H1 (cell line): ENCODE measurements around the gene CA10. TPM values are rescaled to one million over a fixed set of nuclear protein-coding genes. Genes with fewer than 3 reads are reported as not detected.

Experiments
- CTCF ChIA-PET: fragments of 300-600 bp; sonication (Branson Sonifier 250); formaldehyde crosslinking; loops from one replicate; lab custom pipeline; 2021; ENCODE audit not compliant: partially characterized antibody; lab: Charles Lee
- POLR2A ChIA-PET: fragments of 300-600 bp; sonication (Branson Sonifier 250); formaldehyde crosslinking; loops from one replicate; lab custom pipeline; 2021; ENCODE audit warnings: inconsistent platforms; ENCODE audit not compliant: partially characterized antibody; lab: Charles Lee
- DNase-seq, 2 experiments: peaks; one replicate each; pipeline versions ENCODE4 v3.0.0 to v3.0.0-alpha.2; 2010 to 2022; ENCODE audit warnings: low spot score in 2 of 2, low read depth in 1 of 2, mixed read lengths in 1 of 2
- FAIRE-seq: peaks from 2 replicates; lab custom pipeline; 2011; peaks lifted over from hg19 to GRCh38; lab: Jason Lieb, UNC
- H2AFZ ChIP-seq: 2 replicates; pipeline ENCODE4 v1.8.1; 2012; ENCODE audit warnings: low read length, inconsistent platforms
- H2AK5ac ChIP-seq: 2 replicates; pipeline ENCODE4 v1.6.1; 2013; ENCODE audit warnings: low read depth, low read length
- H2BK120ac ChIP-seq: replicated peaks from 2 replicates; pipeline ENCODE3; 2013; ENCODE audit warnings: low read depth, low read length, inconsistent platforms
- H2BK12ac ChIP-seq: 2 replicates; pipeline ENCODE4 v1.6.1; 2013; ENCODE audit warnings: low read depth, low read length
- H2BK15ac ChIP-seq: 2 replicates; pipeline ENCODE4 v1.6.1; 2013; ENCODE audit warnings: low read length
- H2BK20ac ChIP-seq: 2 replicates; pipeline ENCODE4 v1.6.1; 2013; ENCODE audit warnings: low read length
- H2BK5ac ChIP-seq: 2 replicates; pipeline ENCODE4 v1.6.1; 2013; ENCODE audit warnings: low read depth, low read length
- H3K14ac ChIP-seq: 2 replicates; pipeline ENCODE4 v1.6.1; 2013; ENCODE audit warnings: inconsistent platforms; ENCODE audit not compliant: insufficient read length
- H3K18ac ChIP-seq: 2 replicates; pipeline ENCODE4 v1.6.1; 2013; ENCODE audit warnings: low read length; ENCODE audit errors: extremely low read depth
- H3K23ac ChIP-seq: 2 replicates; pipeline ENCODE4 v1.6.1; 2013; ENCODE audit warnings: inconsistent platforms; ENCODE audit not compliant: insufficient read length
- H3K23me2 ChIP-seq: 2 replicates; pipeline ENCODE4 v1.6.1; 2013; ENCODE audit warnings: low read depth, low read length
- H3K27ac ChIP-seq: 2 replicates; pipeline ENCODE4 v1.6.1; 2011; ENCODE audit warnings: low read depth, low read length, inconsistent platforms
- H3K27me3 ChIP-seq, 4 experiments: replicated peaks in 1 of 4; 1 replicate in 1 of 4; 2 replicates in 3 of 4; pipeline versions ENCODE4 v1.6.1 to v1.8.1; 2011 to 2013; ENCODE audit warnings: low read length in 3 of 4, mild to moderate bottlenecking in 3 of 4, inconsistent platforms in 2 of 4, mixed read lengths in 2 of 4, moderate library complexity in 1 of 4; ENCODE audit not compliant: control insufficient read depth in 3 of 4, insufficient read depth in 3 of 4; ENCODE audit errors: extremely low read depth in 1 of 4
- H3K36me3 ChIP-seq, 4 experiments: 2 replicates each; pipeline versions ENCODE4 v1.6.1 to v1.8.1; 2011 to 2013; ENCODE audit warnings: mild to moderate bottlenecking in 4 of 4, low read length in 3 of 4, moderate library complexity in 2 of 4, control low read depth in 1 of 4, inconsistent platforms in 1 of 4; ENCODE audit not compliant: insufficient read depth in 4 of 4, control insufficient read depth in 2 of 4
- H3K4ac ChIP-seq: replicated peaks from 2 replicates; pipeline ENCODE3; 2013; ENCODE audit warnings: low read length, low read depth, mixed read lengths, inconsistent platforms; ENCODE audit not compliant: insufficient read length
- H3K4me1 ChIP-seq, 4 experiments: replicated peaks in 1 of 4; 1 replicate in 1 of 4; 2 replicates in 3 of 4; pipeline versions ENCODE4 v1.6.1 to v1.8.1; 2011 to 2013; ENCODE audit warnings: low read length in 3 of 4, inconsistent platforms in 2 of 4, mixed read lengths in 1 of 4; ENCODE audit not compliant: insufficient read depth in 4 of 4, control insufficient read depth in 3 of 4
- H3K4me2 ChIP-seq, 2 experiments: 2 replicates each; pipeline versions ENCODE4 v1.6.1 to v1.8.1; 2011 to 2013; ENCODE audit warnings: low read depth in 2 of 2, low read length in 2 of 2, control low read depth in 1 of 2, inconsistent platforms in 1 of 2, mild to moderate bottlenecking in 1 of 2; ENCODE audit not compliant: insufficient read depth in 1 of 2
- H3K4me3 ChIP-seq, 4 experiments: fragments of 200-600, 300-600 bp in 1 of 4; sonication (generic), shearing (Covaris generic), sonication (Bioruptor Twin) in 1 of 4; 2 replicates each; pipeline versions ENCODE4 v1.5.1 to v1.8.1; 2011 to 2016; ENCODE audit warnings: low read length in 4 of 4, low read depth in 3 of 4, control low read depth in 2 of 4, inconsistent platforms in 2 of 4, mild to moderate bottlenecking in 2 of 4, mixed read lengths in 1 of 4, moderate library complexity in 1 of 4; ENCODE audit not compliant: insufficient read depth in 2 of 4; ENCODE audit errors: extremely low read depth in 1 of 4
- H3K56ac ChIP-seq: replicated peaks from 2 replicates; pipeline ENCODE3; 2013; ENCODE audit warnings: low read depth, mild to moderate bottlenecking, mixed read lengths, low read length, inconsistent platforms; ENCODE audit not compliant: insufficient read length
- H3K79me1 ChIP-seq: 2 replicates; pipeline ENCODE4 v1.6.1; 2013; ENCODE audit warnings: low read depth, low read length, control low read depth
- H3K79me2 ChIP-seq, 2 experiments: 2 replicates each; pipeline versions ENCODE4 v1.6.1 to v1.8.1; 2012 to 2013; ENCODE audit warnings: low read length in 2 of 2, mild to moderate bottlenecking in 2 of 2, inconsistent platforms in 1 of 2; ENCODE audit not compliant: insufficient read depth in 2 of 2, control insufficient read depth in 1 of 2
- H3K9ac ChIP-seq, 4 experiments: replicated peaks in 1 of 4; 1 replicate in 1 of 4; 2 replicates in 3 of 4; pipeline versions ENCODE4 v1.6.1 to v1.8.1; 2011 to 2013; ENCODE audit warnings: low read depth in 3 of 4, low read length in 3 of 4, control low read depth in 2 of 4, mild to moderate bottlenecking in 2 of 4, moderate library complexity in 2 of 4, inconsistent platforms in 1 of 4; ENCODE audit errors: extremely low read depth in 1 of 4
- H3K9me3 ChIP-seq, 2 experiments: 2 replicates each; pipeline versions ENCODE4 v1.6.1 to v1.8.1; 2012 to 2013; ENCODE audit warnings: mild to moderate bottlenecking in 2 of 2, moderate library complexity in 2 of 2, control low read depth in 1 of 2, inconsistent platforms in 1 of 2, low read depth in 1 of 2, low read length in 1 of 2, mixed read lengths in 1 of 2; ENCODE audit not compliant: insufficient read depth in 2 of 2
- H4K20me1 ChIP-seq, 2 experiments: replicated peaks in 1 of 2; 2 replicates each; pipeline versions ENCODE3 to v1.8.1; 2011 to 2013; ENCODE audit warnings: inconsistent platforms in 2 of 2, low read length in 2 of 2, mild to moderate bottlenecking in 1 of 2; ENCODE audit not compliant: insufficient read depth in 2 of 2, control insufficient read depth in 1 of 2
- H4K5ac ChIP-seq: 2 replicates; pipeline ENCODE4 v1.6.1; 2013; ENCODE audit warnings: low read length, low read depth, mixed read lengths, inconsistent platforms; ENCODE audit not compliant: insufficient read length
- H4K8ac ChIP-seq: 2 replicates; pipeline ENCODE4 v1.8.0; 2013; ENCODE audit warnings: mild to moderate bottlenecking, moderate library complexity, low read length, inconsistent platforms; ENCODE audit not compliant: insufficient read depth; ENCODE audit errors: extremely low read depth
- H4K91ac ChIP-seq: replicated peaks from 2 replicates; pipeline ENCODE3; 2013; ENCODE audit warnings: low read length, mixed read lengths, inconsistent platforms; ENCODE audit not compliant: insufficient read length
- CBX8 ChIP-seq: fragments of 300-800, 300-1000 bp; sonication (generic); IDR thresholded peaks from 2 replicates; pipeline ENCODE4 v1.7.1; 2016; ENCODE audit warnings: low read depth, low read length, borderline replicate concordance
- KDM1A ChIP-seq: fragments of 200-600, 300-600 bp; sonication (generic); IDR thresholded peaks from 2 replicates; pipeline ENCODE4 v1.7.1; 2016; ENCODE audit warnings: mild to moderate bottlenecking, low read length, borderline replicate concordance
- POLR2A ChIP-seq, 2 experiments: IDR thresholded peaks; 1 replicate in 1 of 2; 2 replicates in 1 of 2; pipeline ENCODE4 v1.6.1; 2011; ENCODE audit warnings: low read depth in 2 of 2, low read length in 2 of 2, mild to moderate bottlenecking in 2 of 2; ENCODE audit errors: control extremely low read depth in 1 of 2
- RXRA ChIP-seq: IDR thresholded peaks from 2 replicates; pipeline ENCODE4 v1.6.1; 2011; ENCODE audit warnings: low read depth, mild to moderate bottlenecking, low read length, moderate library complexity; ENCODE audit not compliant: insufficient read depth
- TAF1 ChIP-seq: IDR thresholded peaks from 2 replicates; pipeline ENCODE4 v1.6.1; 2011; ENCODE audit warnings: mild to moderate bottlenecking, low read depth, low read length
- WGBS, 2 experiments: shearing (Covaris generic) in 1 of 2; methylation state at CpG; one replicate each; pipeline versions ENCODE4 v1.1.6 to v1.1.7; 2013 to 2015; ENCODE audit warnings: low lambda C conversion rate in 2 of 2, mixed read lengths in 2 of 2, inconsistent platforms in 1 of 2, low coverage in 1 of 2, missing lambda C conversion rate in 1 of 2; ENCODE audit not compliant: insufficient replicate concordance in 2 of 2, insufficient coverage in 1 of 2, insufficient read length in 1 of 2; ENCODE audit errors: extremely low coverage in 1 of 2, missing lambda C conversion rate in 1 of 2; 5-methylcytosine and 5-hydroxymethylcytosine counted together
- polyA plus RNA-seq, 7 experiments: library from polyadenylated mRNA; depleted of rRNA in 3 of 7; stranded (reverse) in 5 of 7; unstranded in 2 of 7; fragments of >200 nt in 5 of 7; fragments of 200-250 nt in 2 of 7; gene quantifications; 1 replicate in 5 of 7; 2 replicates in 1 of 7; 4 replicates in 1 of 7; pipeline versions ENCODE4 v1.2.1 to v1.2.3, GENCODE V29; 2011 to 2013; ENCODE audit warnings: missing spikeins in 2 of 7, mixed read lengths in 2 of 7
- total RNA-seq: library from RNA; stranded (reverse); fragmentation: NEBNext Ultra II Directional; extraction: Animal tissue kit (Norgen Biotek cat#: 25700); gene quantifications from 2 replicates; pipeline ENCODE4 v1.2.1, GENCODE V29; 2021
- TF ChIP-seq, protein P1 (sequence below): IDR thresholded peaks from 2 replicates; pipeline ENCODE4 v1.6.1; 2011; ENCODE audit warnings: low read depth, mild to moderate bottlenecking, low read length; ENCODE audit not compliant: insufficient read depth

The CA10 gene
- total and polyA plus RNA-seq, 2 of the 8 experiments (the other 6 are each of a cell fraction or from before 2014, with no cell fraction given) = 0.60 to 0.63 TPM

DNA sequence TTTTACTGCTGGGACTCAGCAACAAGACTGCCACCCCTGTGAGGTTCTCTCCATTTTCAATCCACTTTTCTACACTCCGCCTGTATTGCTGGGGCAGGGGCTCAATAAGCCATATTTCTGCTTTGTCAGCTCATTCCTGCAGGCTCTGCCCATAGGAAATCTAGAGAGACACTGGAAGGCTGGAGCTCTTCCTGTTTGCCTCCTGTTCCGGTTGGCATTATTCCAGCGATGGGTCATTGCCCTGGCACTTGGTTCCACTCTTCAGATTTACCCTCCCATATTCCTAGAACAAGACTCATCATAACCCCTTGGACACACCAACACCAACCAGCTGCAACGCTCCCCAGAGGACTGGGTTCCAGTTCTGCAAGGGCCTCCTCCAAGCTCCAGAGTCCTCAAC lies 210.4 kb downstream of the CA10 start:
- no peak overlapping the region for H2BK120ac ChIP-seq
- no peaks in the 10 kb centered on the region for H3K36me3 ChIP-seq
- H3K79me1 ChIP-seq = no peaks in the 10 kb centered on the region
- no peak overlapping the region for H3K18ac ChIP-seq
- H4K20me1 ChIP-seq = no peaks in the 10 kb centered on the region
- no peak overlapping the region for H3K4me2 ChIP-seq
- TF ChIP-seq RXRA (no peak), TAF1 (no peak), KDM1A (no peak), CBX8 (no peak), POLR2A (IDR thresholded peaks at IDR 0.05; ENCODE audit: control extremely low read depth in 1 of 2, low read depth in 2 of 2, low read length in 2 of 2) (no peak)
- TF ChIP-seq, protein P1, sequence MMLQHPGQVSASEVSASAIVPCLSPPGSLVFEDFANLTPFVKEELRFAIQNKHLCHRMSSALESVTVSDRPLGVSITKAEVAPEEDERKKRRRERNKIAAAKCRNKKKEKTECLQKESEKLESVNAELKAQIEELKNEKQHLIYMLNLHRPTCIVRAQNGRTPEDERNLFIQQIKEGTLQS = no peak
- no peak overlapping the region for H4K91ac ChIP-seq
- no peak overlapping the region for H2BK12ac ChIP-seq
- no peak overlapping the region for H3K56ac ChIP-seq
- POLR2A ChIA-PET = interaction anchor here (0.6 kb wide), 1 partner anchor 1732 kb away, joined by 5 read pairs; no protein-coding TSS in a partner anchor
- H2BK15ac ChIP-seq = no peak overlapping the region
- no peaks in the 10 kb centered on the region for H3K79me2 ChIP-seq
- H3K27me3 ChIP-seq = no peaks in the 10 kb centered on the region
- FAIRE-seq (no peak), DNase-seq (no peak)
- H3K9me3 ChIP-seq = no peaks in the 10 kb centered on the region
- H3K4ac ChIP-seq = no peak overlapping the region
- CTCF ChIA-PET = no interaction called here
- no peaks in the 10 kb centered on the region for H3K4me1 ChIP-seq
- no peak overlapping the region for H3K9ac ChIP-seq
- H3K14ac ChIP-seq = no peak overlapping the region
- no peak overlapping the region for H4K5ac ChIP-seq
- no peak overlapping the region for H3K4me3 ChIP-seq
- H3K23ac ChIP-seq = no peak overlapping the region
- 94% methylated on average over 4 of the region's 4 CpGs; no CpG with 5 or more reads in 1 of the 2 experiments for WGBS, 2 experiments
- no peaks in the 10 kb centered on the region for H3K23me2 ChIP-seq
- no peak overlapping the region for H2AK5ac ChIP-seq
- H3K27ac ChIP-seq = no peak overlapping the region
- no peak overlapping the region for H2AFZ ChIP-seq
- H2BK5ac ChIP-seq = no peak overlapping the region
- H2BK20ac ChIP-seq = no peak overlapping the region
- H4K8ac ChIP-seq = no peak overlapping the region
